Activated CD8-positive, alpha-beta memory T cell treated with anti-CD3 and anti-CD28 coated beads, Interleukin-2, amount 50 U/mL, for 48 hours (primary cell): ENCODE measurements around the gene SLC44A3.

Experiments
- DNase-seq: peaks from one replicate; pipeline ENCODE4 v3.0.0-alpha.2; 2020

Gene SLC44A3

DNA sequence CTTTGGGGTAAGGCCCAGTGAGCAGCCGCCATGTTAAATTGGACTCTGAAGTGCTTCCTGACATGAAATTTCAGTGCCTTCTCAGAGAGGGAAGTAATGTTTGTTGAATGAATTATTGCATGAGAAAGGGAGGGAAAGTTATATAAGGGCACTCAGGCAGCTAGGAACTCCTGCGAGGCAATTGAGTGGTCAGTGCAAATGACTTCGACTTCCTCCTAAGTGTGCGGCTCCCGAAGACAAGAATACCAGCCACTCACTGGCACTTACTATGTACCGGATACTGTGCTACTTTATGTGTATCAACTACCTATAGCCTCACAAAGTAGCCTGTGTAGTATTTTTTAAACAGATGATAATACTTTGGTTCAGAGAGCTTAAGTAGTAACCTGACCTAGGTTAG lies 54.3 kb downstream of the SLC44A3 start:
- no peak for DNase-seq

DNA sequence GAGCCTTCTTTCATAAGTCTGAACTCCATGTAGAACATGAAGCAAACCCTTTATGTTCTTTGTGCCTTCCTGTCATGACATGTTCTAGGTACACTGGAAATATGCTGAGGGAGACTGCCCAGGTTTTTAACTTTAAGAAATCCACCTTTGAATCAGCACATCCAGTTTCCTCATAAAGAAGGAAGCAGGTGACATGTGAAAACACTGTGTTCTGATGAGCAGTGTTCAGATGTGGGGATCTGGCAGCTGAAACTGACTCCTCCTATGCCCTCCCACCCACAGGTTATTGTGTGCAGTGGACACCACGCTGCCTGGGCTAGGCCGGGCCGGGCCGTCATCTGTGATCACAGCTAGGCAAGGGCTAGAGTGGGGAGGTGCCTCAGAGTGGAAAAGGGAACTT lies 55.6 kb downstream of the SLC44A3 start:
- DNase-seq, result no peak

DNA sequence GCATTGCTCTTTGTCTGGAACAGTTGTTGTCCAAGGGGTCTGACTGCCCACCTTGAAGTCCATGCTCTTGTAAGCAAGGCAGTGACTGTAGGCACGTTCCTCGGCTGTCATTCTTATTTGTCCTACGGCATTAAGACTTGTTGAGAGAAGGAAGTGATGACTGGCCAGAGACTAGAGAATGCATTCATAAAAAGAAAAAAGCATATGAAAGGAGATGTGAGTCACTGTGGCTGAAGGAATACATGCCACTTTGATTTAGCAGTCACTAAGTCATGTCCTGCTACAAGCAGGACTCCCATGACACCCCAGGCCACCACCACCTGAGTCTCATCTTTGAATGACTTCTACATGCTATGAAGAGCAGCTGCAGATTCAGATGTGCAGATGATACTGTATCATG lies 56.2 kb downstream of the SLC44A3 start:
- no peak for DNase-seq

DNA sequence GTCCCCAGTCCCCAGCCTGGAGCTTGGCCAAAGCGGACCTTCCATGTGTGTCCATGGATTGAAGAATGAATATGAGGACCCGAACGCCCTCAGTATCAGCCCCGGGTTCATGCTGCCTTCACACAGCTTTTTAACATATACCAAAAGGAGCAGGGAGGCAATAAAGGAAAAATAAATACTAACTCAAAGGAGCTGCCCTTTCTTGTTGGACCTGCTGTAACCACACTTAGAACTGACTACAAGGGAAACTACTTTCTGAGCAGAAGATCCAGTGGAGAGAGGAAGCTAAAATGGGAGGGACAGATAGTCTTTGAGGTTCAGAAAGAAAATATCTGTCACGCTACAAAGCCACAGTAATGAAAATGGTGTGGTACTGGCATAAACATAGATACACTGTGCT lies 58.2 kb downstream of the SLC44A3 start:
- DNase-seq, result no peak

DNA sequence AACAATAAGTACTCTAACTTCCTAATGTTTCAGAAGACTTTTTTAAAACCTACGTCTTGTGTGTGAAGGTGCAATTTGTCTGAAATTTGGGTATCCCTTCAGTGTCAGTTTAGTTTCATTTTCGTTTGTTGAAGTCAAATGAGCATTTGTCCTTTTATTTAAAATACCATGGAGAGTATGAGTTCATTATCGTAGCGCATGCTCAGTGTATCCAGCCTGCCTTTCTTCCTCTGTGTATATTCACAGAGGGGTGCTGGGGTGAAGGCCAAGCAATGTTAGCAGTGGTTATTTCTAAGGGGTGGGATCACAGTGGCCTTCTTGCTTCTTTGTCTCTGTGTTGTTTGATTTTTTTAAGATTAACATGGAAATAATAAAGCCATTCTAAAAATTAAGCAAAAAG lies 63.5 kb downstream of the SLC44A3 start:
- no peak for DNase-seq

DNA sequence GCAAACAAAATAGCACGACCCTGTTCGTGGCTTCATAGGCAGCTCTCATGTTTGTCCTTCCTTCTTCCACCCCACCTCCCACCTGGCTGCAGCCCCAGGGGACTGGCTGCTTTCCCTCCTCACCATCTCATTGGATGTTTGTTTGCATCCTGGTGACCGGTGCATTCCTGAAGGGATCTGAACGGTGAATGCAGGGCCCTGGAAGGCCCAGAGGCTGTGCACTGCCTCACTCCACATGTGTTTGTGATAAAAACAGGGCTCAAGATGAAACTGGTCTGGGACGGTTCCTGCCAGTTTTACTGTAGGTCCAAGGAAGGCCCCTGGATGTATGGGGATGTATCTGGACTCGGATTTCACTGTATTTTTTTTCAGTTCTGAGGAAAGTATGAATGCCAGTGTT lies 63.9 kb downstream of the SLC44A3 start:
- DNase-seq, result no peak

DNA sequence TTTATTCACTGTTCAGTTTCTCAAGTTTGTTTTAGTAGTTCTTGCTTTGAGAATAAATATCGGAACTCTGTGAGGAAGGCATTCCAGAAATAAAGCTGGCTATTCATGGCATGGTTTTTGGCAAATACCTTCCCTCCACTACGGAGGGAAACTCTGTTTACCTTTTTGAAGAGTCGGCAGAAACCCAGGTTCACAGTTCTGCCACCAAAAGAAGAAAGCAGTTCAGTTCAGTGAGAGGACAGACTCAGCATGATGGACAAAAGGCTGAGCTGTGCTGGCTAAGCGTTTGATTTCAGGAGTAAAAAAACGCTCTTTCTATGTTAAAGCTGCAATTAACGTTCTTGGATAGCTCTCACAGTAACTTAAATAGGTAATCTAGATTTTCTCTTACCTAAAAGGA lies 64.3 kb downstream of the SLC44A3 start:
- DNase-seq, result no peak

DNA sequence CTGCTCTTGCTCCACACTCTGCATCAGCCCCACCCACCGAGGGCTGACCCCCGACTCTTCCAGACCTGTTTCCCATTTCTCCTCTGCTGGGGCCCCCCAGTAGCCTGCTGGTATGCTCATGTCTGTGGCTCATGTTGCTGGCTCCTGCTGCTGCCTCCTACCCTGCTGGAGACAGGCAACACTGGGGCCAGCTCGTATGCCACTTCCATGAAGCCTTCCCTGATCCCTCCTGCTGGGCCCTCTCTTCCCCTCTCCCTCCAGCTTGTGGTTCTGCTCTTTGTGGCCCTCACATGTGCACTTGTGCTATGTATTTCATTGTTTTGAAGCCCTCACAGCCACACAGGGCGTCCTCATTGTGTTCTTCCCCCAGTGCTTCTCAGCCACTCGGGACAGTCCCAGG lies 66.2 kb downstream of the SLC44A3 start:
- no peak for DNase-seq

DNA sequence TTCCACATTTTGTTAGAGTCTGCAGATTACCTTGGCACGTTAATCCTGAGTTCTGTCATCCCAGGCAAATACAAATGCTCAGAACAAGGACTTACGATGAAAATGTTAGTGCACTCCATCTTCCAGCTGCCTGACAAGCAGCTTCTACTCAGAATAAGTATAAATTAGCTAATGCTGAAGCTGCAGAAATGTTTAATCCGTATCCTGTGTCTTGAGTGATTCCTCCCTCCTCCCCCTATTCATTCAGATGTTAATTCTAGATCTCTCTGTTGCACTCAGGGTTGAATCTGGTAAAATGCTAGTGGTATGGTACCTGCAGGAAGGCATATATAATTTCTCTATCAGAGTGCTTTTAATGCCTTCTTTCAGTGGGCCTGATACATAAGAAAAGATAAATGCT lies 66.9 kb downstream of the SLC44A3 start:
- no peak for DNase-seq

DNA sequence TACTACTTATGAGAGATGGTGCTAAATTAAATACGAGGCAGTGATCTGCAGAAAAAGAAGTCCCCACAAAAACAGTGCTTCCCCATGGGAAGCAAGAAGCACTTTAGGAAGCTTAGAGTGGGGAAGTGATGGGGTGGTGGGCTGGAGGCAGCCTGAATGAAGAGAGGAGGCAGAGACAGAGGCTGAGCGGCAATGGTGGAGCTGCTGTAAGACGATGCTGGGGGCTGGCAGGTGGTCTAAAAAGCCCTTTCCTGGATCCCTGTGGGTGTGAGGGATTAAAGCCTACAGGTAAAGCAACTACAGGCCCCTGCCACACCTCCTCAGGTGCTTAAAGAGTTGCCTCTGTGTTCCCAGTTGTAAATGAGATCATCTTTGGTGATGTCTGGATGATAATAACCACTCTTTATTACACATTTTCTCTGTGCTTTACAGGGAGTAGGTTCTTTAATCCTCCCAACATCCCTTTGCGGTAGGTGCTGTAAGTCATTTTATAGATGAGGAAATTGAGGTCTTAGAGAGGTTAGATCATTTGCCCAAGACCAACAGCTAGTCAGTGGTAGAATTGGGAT lies 67.5 kb downstream of the SLC44A3 start:
- no peak for DNase-seq

DNA sequence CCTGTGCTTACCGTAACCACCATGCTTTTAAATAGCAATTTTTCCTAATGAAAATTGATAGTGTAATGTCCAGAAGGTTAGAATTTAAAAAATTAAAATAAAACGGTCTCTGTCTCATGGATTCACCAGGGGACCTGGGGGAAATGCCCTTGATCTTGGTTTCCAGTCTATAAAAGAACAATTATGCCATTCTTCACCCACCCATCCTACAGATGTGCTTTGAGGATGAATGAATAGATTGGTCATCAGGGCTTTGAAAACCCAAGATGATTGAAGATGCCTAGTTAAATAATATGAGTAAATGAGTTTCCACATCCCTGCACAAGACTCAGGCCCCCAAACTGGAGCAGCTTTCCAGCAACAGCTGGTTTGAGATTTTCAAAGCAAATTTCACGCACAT lies 68.0 kb downstream of the SLC44A3 start:
- DNase-seq, result no peak

DNA sequence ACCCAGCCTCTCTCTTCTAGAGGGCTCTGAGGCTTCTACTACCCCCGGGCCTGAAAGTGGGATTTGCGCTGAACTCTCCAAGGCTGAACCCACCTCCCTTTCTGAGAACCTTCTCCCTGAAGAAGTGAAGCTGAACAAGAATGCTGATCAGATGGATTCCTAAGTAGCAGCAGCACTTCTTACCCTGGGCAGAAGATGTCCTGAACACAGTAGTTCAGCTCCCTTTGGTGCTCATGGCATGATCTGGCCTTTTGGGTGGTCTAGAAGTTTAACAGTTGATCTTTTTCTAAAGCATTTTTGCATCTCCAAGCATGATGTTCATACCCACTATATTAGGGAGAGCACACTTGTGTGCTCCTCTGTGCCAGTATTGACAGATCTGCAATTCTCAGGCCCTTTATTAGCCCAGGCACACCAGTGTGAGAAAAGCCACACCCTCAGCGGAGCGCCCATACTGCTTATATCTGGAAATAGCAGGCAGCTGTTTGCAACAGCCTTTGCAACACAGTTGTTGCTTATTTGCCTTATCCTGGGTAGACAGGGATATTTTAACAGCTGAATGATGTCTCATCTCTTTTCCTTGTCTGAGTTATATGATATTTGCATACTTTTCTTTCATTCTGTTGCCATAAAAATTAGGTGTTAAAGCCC lies 72.6 kb downstream of the SLC44A3 start:
- no peak for DNase-seq

DNA sequence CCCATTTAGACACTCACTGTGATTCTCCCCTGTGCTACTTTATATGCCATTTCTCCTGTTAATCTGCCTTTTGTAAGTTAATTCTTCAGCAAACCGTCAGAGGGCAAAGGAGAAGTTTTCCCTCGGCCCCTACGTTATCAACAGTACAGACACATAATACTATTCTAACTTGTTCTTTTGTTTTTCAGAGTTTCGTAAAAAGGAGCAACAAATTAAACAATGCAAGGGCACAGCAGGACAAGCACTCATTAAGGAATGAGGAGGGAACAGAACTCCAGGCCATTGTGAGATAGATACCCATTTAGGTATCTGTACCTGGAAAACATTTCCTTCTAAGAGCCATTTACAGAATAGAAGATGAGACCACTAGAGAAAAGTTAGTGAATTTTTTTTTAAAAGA lies 74.5 kb downstream of the SLC44A3 start:
- DNase-seq, result no peak

DNA sequence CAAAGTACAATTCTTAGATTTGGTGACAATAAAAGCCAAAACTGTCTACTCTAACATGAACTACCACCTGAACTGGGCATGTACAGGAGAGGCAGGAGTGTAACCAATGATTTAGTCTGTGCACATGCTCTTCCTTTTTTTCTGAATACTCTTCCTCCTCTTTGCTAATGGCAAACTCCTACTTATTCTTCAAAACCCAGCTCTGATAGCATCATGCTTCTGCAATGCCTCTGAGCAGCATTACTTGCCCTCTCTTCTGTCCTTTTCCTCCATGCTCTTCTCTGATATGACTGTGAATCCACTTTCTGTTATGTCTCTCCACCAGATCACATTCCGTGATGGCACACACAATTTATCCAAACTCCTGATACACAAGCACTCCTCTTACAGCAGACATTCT lies 75.4 kb downstream of the SLC44A3 start:
- DNase-seq, result no peak

DNA sequence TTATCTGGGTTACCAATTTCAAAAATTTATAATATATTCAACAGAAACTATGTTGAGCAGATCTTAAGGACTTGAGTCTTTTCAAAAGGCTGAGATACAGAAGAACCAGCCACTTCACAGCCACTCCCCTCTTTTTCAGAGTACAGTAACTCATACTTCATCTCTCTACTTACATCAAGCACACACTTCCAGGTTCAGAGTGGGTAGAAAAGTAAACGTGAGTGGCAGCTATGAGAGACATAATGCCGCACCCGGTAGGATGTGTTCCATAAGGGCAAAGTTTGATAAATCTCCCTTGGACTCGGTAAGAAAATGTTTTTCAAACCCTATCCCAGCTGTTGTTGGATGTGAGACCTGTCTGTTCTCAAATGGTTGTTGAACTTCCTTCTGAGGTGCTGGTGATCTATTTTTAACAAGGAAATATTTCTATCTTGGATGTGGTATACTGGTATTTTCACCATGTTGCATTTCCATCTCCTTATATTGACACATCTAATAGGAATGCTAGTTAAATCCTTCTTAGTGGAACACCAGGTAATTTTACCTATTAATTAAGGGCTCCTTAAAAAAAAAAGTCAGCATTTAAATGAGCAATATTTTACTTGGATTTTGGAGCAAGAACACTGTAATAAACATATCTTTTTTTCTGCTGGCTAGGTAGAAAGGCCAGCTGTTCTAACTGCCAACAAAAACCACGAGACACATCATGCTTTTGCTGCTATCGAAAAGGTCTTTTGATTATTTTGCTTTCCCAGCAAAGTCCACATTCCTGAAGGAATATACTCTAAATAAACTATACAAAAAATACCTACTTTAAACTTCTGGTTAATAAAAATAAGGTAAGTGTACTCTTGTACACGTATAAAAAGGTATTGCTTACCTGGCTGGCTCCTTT lies 78.6 kb downstream of the SLC44A3 start:
- DNase-seq, result no peak

DNA sequence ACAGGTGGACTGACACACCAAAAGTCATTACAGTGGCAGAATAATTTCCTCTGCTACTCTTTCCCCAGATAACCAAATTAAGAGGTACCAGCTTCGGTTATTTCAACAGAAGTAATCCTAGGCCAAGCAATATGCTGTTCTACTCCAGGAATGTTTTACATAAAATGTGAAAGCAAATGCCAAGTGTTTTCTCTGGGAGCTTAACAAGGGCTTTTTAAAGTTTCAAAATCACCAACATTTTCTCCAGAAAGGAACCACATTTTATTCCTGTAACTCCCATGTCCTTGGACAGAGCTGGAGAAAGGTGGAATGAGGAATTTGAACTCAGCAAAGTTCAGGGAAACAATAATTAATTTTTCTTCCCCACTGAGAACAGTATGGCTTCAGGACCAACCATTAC lies 79.6 kb downstream of the SLC44A3 start:
- no peak for DNase-seq

DNA sequence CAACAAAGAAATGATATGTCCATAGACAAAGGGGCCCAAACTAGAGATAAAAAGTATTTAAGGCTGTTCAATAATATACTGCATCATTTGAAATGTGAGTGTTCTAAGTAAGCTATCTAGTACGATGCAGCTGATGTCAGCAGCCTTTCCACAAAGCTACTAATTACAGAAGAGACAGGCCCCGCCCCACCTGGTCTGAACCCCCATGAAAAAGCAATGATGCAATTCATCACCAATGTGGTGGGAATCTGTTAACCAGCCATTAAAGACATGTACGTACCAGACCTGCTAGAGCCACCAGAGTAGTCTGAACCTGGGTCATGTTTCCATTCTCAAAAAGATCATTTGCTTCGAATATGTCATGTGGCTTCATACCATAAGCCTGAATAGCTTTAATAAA lies 81.7 kb downstream of the SLC44A3 start:
- no peak for DNase-seq

DNA sequence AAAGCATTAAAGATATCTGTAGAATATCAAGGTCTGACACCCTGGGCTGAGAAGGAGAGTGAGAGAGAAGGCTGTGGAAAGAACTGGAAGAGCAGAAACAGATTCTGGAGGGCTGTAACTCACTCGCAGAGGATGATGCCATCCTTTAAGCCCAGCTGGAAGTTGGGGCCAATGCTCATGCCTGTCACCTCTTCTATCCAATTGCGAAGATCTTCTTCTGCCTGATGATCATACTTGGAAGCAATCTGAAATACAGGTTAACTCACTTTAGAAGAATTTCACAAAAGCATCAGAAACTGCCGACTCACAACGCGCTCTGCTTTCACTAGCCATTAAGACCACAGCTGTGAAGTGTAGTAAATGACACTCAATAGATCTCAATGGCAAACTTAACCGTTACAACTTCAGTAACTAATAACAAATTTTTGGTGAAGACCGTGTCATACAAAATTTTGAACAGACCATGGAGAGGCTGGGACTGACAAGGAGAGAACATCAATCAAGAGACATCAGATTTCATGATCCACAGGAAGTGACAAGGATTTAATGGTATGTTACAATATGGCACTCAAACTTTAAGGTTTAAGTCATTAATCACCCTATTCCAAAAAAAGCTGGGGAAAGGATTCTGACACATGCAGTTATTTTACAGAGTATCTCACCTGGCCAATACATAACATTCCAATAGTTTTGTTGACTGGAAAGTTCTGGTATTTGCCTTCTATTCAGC lies 83.3 kb downstream of the SLC44A3 start:
- DNase-seq, result no peak

DNA sequence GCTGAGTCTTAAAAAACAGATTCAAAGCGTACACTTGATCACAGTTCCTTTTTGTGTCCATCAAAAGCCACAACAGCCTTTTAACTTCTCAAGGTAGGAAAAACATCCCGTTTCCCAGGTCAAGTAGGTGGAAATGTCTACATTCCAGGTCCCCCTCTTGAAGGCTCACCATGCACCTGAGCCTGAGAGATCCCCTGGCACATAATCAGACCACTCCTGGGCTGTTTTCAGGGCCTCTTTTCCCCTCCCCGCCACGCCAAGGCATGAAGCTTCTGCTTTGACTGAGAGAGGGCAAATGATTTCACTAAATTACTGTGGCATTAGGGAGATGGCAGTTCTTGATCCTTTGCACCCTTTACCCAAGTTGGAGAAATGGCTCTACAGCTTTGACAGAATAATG lies 85.0 kb downstream of the SLC44A3 start:
- no peak for DNase-seq

DNA sequence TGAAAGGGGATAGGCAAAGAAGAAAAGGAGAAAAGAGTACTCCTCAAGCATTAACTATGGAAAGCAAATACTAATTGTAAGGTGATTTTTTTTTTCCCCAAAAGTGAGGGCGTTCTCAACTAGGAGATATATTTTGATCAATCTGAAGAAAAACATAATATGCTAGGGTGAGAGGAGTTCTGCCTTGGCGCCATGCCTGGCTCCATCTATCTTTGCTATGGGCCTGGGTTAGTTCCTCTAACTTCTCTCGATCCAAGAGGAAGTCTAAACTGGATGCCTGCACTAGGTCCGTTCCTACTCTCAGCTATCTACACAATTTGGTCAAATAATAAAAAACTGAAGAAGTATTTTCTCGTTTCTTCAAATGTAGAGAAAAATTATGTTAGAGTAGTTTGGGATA lies 86.2 kb downstream of the SLC44A3 start:
- DNase-seq, result no peak

DNA sequence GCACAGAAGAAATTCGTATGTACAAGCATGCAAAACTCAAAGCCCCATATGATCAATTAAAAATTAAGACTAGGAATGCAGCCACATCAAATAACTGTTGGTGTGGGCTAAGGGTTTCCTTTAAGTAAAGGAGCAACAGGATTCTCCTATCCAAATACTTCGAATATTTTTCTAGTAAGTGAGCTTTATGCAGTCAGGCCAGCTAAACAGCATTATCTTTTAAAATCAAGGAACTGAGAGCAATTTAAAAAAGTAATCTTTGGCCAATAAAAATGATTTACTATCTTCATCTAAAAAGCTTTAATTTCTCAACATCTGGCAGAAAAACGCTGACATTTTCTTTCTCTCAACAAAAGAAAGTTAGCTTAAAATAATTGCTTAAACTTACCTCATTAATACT lies 87.0 kb downstream of the SLC44A3 start:
- no peak for DNase-seq

DNA sequence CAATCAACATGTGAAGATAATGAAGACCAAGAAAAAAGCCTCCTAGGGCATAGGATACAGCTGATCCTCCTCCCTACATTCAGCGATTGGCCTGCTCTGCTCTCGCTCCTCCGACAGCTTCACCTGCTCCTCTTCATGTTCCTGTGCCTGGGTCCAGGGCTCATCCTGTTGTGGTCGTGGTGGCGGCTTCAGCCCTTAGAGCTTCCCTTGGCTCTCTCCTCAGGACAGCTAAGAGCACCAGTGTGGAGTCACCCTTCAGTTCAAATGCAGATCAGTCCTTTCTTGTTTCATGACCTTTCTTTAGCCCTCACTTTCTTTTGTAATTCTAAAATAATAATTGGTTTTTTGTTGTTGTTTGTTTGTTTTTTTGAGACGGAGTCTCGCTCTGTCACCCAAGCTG lies 88.0 kb downstream of the SLC44A3 start:
- DNase-seq, result no peak

DNA sequence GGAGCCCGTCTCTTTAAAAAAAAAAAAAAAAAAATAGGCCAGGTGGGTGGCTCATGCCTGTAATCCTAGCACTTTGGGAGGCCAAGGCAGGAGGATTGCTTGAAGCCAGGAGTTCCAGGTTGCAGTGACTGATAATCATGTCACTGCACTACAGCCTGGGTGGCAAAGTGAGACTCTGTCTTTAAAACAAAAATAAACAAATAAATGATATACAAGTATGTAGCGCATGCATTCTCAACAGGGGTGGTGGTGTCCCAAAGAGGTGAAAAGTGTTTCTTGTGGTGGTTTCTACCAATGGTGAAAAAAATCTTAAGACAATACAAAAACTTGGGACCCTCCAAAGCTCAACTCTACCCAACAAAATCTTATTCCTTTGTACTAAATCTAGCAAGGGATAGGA lies 88.8 kb downstream of the SLC44A3 start:
- DNase-seq, result no peak

DNA sequence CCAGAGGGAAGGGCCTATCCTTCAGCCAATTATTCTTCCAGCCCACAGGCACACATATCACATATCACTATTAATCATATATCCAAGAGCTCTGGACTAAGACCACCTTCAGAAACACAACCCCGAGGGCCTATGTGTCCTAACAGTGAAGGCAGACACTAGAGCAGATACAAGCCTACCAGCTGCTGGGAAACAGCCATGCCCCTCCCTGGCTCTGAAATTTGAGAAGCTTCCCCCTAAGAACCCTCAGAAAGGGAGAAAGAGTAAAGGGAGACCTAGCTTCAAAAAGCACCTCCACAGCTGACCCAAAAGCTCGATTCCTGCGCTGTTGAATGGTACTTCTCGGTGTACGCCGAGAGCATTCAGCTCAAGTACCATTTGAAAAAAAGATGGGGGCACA lies 89.3 kb downstream of the SLC44A3 start:
- no peak for DNase-seq
